ENCODE measurements around the gene KRTAP10-7. TPM values are rescaled to one million over a fixed set of nuclear protein-coding genes. Genes with fewer than 3 reads are reported as not detected.
"Not testable (repeated sequence)": the region's sequence is repeated elsewhere in the genome, so short reads cannot be mapped to it uniquely, and the experiment has no call there.

Gene KRTAP10-7
- total RNA-seq, 2 donors from 2014 or later: not detected

- peaks cover 4% of the 10 kb centered on the region for H3K9me3 ChIP-seq (ENCODE audit: control insufficient read depth, low read length, poor library complexity, severe bottlenecking)
- no peaks in the 10 kb centered on the region for H3K4me1 Mint-ChIP-seq
- no peak within 1 kb of the TSS for H3K27ac Mint-ChIP-seq
- ATAC-seq: no peak
- H3K4me3 Mint-ChIP-seq: no peak within 1 kb of the TSS
- no peaks in the 10 kb centered on the region for H3K27me3 Mint-ChIP-seq
- DNase-seq: no peak
- peaks cover 5% of the 10 kb centered on the region for H3K36me3 Mint-ChIP-seq (ENCODE audit: low read depth)
These were observed 26.3 kb downstream of the KRTAP10-7 start, which contains the start of gene KRTAP10-9 for GRCh38 chr21:44626673-44627143. Gene KRTAP10-9, plus strand, starts transcription at chr21:44627093. Its CDS starts 79 bp downstream, at chr21:44627172.

GRCh38 chr21:44627181-44627822 lies 26.9 kb downstream of the KRTAP10-7 start:
- H3K4me1 Mint-ChIP-seq; H3K4me3 Mint-ChIP-seq; ATAC-seq; DNase-seq; H3K27ac Mint-ChIP-seq; H3K9me3 ChIP-seq (ENCODE audit: control insufficient read depth, low read length, poor library complexity, severe bottlenecking); H3K36me3 Mint-ChIP-seq (ENCODE audit: low read depth); H3K27me3 Mint-ChIP-seq: not testable (repeated sequence)

GRCh38 chr21:44627831-44628233 lies 27.4 kb downstream of the KRTAP10-7 start:
- not testable (repeated sequence) for H3K9me3 ChIP-seq (ENCODE audit: control insufficient read depth, low read length, poor library complexity, severe bottlenecking); H3K4me3 Mint-ChIP-seq; H3K27ac Mint-ChIP-seq

GRCh38 chr21:44628707-44629391 lies 28.5 kb downstream of the KRTAP10-7 start:
- DNase-seq: no peak
- ATAC-seq: no peak
- Mint-ChIP-seq H3K4me3 (no peak overlapping the region), H3K36me3 (ENCODE audit: low read depth) (peaks cover 2% of the 10 kb centered on the region), H3K4me1 (no peaks in the 10 kb centered on the region), H3K27me3 (no peaks in the 10 kb centered on the region), H3K27ac (no peak overlapping the region)
- H3K9me3 ChIP-seq (ENCODE audit: control insufficient read depth, low read length, poor library complexity, severe bottlenecking): peaks cover 5% of the 10 kb centered on the region

More at GRCh38 chr21:44627831-44628233, 27.4 kb downstream of the KRTAP10-7 start:
- not testable (repeated sequence) for H3K36me3 Mint-ChIP-seq (ENCODE audit: low read depth); ATAC-seq; DNase-seq; H3K27me3 Mint-ChIP-seq; H3K4me1 Mint-ChIP-seq

GRCh38 chr21:44630440-44630839 lies 30.0 kb downstream of the KRTAP10-7 start:
- H3K27me3 Mint-ChIP-seq: no peaks in the 10 kb centered on the region
- H3K9me3 ChIP-seq (ENCODE audit: control insufficient read depth, low read length, poor library complexity, severe bottlenecking): peaks cover 5% of the 10 kb centered on the region
- DNase-seq (no peak), ATAC-seq (no peak)
- H3K36me3 Mint-ChIP-seq (ENCODE audit: low read depth): no peaks in the 10 kb centered on the region
- H3K27ac Mint-ChIP-seq: no peak overlapping the region
- no peaks in the 10 kb centered on the region for H3K4me1 Mint-ChIP-seq
- no peak overlapping the region for H3K4me3 Mint-ChIP-seq

GRCh38 chr21:44632067-44632466 lies 31.7 kb downstream of the KRTAP10-7 start:
- Mint-ChIP-seq H3K4me1 (no peaks in the 10 kb centered on the region), H3K36me3 (ENCODE audit: low read depth) (no peaks in the 10 kb centered on the region), H3K27me3 (no peaks in the 10 kb centered on the region), H3K27ac (no peak overlapping the region), H3K4me3 (no peak overlapping the region)
- no peak for DNase-seq
- peaks cover 5% of the 10 kb centered on the region for H3K9me3 ChIP-seq (ENCODE audit: control insufficient read depth, low read length, poor library complexity, severe bottlenecking)
- ATAC-seq: no peak

GRCh38 chr21:44636209-44637017 lies 36.0 kb downstream of the KRTAP10-7 start:
- Mint-ChIP-seq H3K4me1 (no peaks in the 10 kb centered on the region), H3K4me3 (no peak overlapping the region), H3K36me3 (ENCODE audit: low read depth) (peaks cover 2% of the 10 kb centered on the region), H3K27ac (no peak overlapping the region), H3K27me3 (no peaks in the 10 kb centered on the region)
- ATAC-seq (no peak), DNase-seq (no peak)
- H3K9me3 ChIP-seq (ENCODE audit: control insufficient read depth, low read length, poor library complexity, severe bottlenecking): peaks cover 5% of the 10 kb centered on the region

GRCh38 chr21:44637018-44637850 lies 36.8 kb downstream of the KRTAP10-7 start, which contains the start of gene KRTAP10-10:
Gene KRTAP10-10, plus strand, starts transcription at chr21:44637356. Its CDS starts 62 bp downstream, at chr21:44637418.
- no peak for ATAC-seq
- Mint-ChIP-seq H3K27me3 (no peaks in the 10 kb centered on the region), H3K4me3 (no peak within 1 kb of the TSS), H3K27ac (no peak within 1 kb of the TSS), H3K4me1 (no peaks in the 10 kb centered on the region), H3K36me3 (ENCODE audit: low read depth) (peaks cover 4% of the 10 kb centered on the region)
- peaks cover under 1% of the 10 kb centered on the region for H3K9me3 ChIP-seq (ENCODE audit: control insufficient read depth, low read length, poor library complexity, severe bottlenecking)
- no peak for DNase-seq

GRCh38 chr21:44637851-44638348 lies 37.5 kb downstream of the KRTAP10-7 start:
- not testable (repeated sequence) for H3K36me3 Mint-ChIP-seq (ENCODE audit: low read depth); H3K9me3 ChIP-seq (ENCODE audit: control insufficient read depth, low read length, poor library complexity, severe bottlenecking); H3K27ac Mint-ChIP-seq; DNase-seq; H3K4me1 Mint-ChIP-seq; ATAC-seq; H3K4me3 Mint-ChIP-seq; H3K27me3 Mint-ChIP-seq

- not testable (repeated sequence) for DNase-seq; H3K9me3 ChIP-seq (ENCODE audit: control insufficient read depth, low read length, poor library complexity, severe bottlenecking); H3K27me3 Mint-ChIP-seq; H3K4me3 Mint-ChIP-seq; H3K4me1 Mint-ChIP-seq; H3K27ac Mint-ChIP-seq; H3K36me3 Mint-ChIP-seq (ENCODE audit: low read depth); ATAC-seq
These were observed 38.3 kb downstream of the KRTAP10-7 start for GRCh38 chr21:44638506-44639330.

- no peak for DNase-seq
These were observed 38.9 kb downstream of the KRTAP10-7 start for GRCh38 chr21:44639331-44639655.

GRCh38 chr21:44640761-44641160 lies 40.4 kb downstream of the KRTAP10-7 start:
- DNase-seq (no peak), ATAC-seq (no peak)
- H3K27me3 Mint-ChIP-seq: no peaks in the 10 kb centered on the region
- peaks cover 10% of the 10 kb centered on the region for H3K9me3 ChIP-seq (ENCODE audit: control insufficient read depth, low read length, poor library complexity, severe bottlenecking)
- H3K36me3 Mint-ChIP-seq (ENCODE audit: low read depth): peaks cover 4% of the 10 kb centered on the region
- H3K4me3 Mint-ChIP-seq: no peak overlapping the region
- H3K27ac Mint-ChIP-seq: no peak overlapping the region
- no peaks in the 10 kb centered on the region for H3K4me1 Mint-ChIP-seq

More at GRCh38 chr21:44639331-44639655, 38.9 kb downstream of the KRTAP10-7 start:
- Mint-ChIP-seq H3K4me3 (no peak overlapping the region), H3K4me1 (no peaks in the 10 kb centered on the region), H3K27ac (no peak overlapping the region), H3K27me3 (no peaks in the 10 kb centered on the region), H3K36me3 (ENCODE audit: low read depth) (peaks cover 4% of the 10 kb centered on the region)
- H3K9me3 ChIP-seq (ENCODE audit: control insufficient read depth, low read length, poor library complexity, severe bottlenecking): peaks cover 1% of the 10 kb centered on the region
- ATAC-seq: no peak
